ENCODE measurements around the gene GRIK1. TPM values are rescaled to one million over a fixed set of nuclear protein-coding genes. Genes with fewer than 3 reads are reported as not detected.

GRIK1 gene
- total RNA-seq, 1 experiment from 2014 or later = not detected

DNA sequence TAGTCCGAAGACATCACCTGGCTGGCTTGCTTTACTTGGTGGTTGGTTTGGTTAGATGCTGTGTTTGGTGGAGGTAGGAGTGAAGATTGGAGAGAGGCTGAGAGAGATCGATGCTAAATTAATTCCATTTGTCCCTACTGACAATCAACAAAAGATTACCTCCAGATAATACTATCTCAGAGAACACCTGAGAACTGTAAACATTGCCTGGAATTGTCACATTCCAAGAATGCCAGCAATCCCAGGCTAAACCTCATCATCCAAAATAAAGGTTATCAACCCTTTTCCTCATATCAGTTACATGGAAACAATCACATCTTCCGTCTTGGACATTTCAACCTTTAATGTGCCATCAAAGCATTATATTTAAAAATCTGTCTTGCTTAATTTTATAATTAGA, 141.0 kb downstream of the GRIK1 start:
- peak in 1 of 2 experiments; percentile 8 for DNase-seq
- H3K9me3 Mint-ChIP-seq (ENCODE audit: unreplicated experiment) = peaks cover 10% of the 10 kb centered on the region
- Histone ChIP-seq H3K36me3 (ENCODE audit: control insufficient read depth, insufficient read depth, low read length) (no peaks in the 10 kb centered on the region), H3K27me3 (replicated peaks; ENCODE audit: control insufficient read depth, insufficient read depth, low read length) (no peaks in the 10 kb centered on the region), H3K4me3 (ENCODE audit: low read depth, low read length) (no peak overlapping the region), H3K9me3 (no peaks in the 10 kb centered on the region), H3K4me1 (peaks cover 13% of the 10 kb centered on the region)
- no TSS peak for BruUV-seq (replicated peaks)
- peaks cover 11% of the 10 kb centered on the region for H3K27me3 Mint-ChIP-seq (ENCODE audit: insufficient read depth, unreplicated experiment)
- intact Hi-C loops (cut with micrococcal nuclease; ENCODE audit: unreplicated experiment) = no loop called here
- H3K36me3 Mint-ChIP-seq (ENCODE audit: insufficient read depth, unreplicated experiment) = no peaks in the 10 kb centered on the region
- TF ChIP-seq, protein P1, sequence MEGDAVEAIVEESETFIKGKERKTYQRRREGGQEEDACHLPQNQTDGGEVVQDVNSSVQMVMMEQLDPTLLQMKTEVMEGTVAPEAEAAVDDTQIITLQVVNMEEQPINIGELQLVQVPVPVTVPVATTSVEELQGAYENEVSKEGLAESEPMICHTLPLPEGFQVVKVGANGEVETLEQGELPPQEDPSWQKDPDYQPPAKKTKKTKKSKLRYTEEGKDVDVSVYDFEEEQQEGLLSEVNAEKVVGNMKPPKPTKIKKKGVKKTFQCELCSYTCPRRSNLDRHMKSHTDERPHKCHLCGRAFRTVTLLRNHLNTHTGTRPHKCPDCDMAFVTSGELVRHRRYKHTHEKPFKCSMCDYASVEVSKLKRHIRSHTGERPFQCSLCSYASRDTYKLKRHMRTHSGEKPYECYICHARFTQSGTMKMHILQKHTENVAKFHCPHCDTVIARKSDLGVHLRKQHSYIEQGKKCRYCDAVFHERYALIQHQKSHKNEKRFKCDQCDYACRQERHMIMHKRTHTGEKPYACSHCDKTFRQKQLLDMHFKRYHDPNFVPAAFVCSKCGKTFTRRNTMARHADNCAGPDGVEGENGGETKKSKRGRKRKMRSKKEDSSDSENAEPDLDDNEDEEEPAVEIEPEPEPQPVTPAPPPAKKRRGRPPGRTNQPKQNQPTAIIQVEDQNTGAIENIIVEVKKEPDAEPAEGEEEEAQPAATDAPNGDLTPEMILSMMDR (IDR thresholded peaks at IDR 0.05; ENCODE audit: insufficient read depth in 1 of 2, low read depth in 1 of 2, low read length in 1 of 2, severe bottlenecking in 1 of 2, unreplicated experiment in 1 of 2) = no peak
- H3K4me3 Mint-ChIP-seq (ENCODE audit: unreplicated experiment) = no peak overlapping the region
- ChIA-PET CTCF (no interaction called here), POLR2A (no interaction called here)
- H3K4me1 Mint-ChIP-seq (ENCODE audit: low read depth, unreplicated experiment) = peaks cover 18% of the 10 kb centered on the region
- no peak overlapping the region for H3K27ac Mint-ChIP-seq (ENCODE audit: unreplicated experiment)

DNA sequence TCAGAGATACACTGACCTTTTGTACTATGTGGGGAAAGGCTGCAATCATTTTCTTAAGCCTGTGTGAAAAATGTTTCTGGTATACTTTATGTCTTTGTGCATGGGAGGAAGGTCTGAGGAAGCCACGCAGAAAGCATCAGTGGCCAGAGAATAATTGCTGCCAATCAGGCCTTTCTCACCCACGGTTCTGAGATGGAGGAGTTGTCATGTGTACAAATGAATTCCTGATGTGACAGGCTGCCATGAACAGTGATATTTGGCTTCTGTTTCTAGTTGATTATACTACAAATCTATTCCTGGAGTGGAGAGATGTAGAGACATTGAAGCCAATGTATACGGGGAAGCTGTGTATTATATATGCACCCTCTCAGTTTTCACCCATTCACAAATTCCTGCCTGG, 142.6 kb downstream of the GRIK1 start:
- Mint-ChIP-seq H3K4me1 (ENCODE audit: low read depth, unreplicated experiment) (peaks cover 18% of the 10 kb centered on the region), H3K27ac (ENCODE audit: unreplicated experiment) (no peak overlapping the region), H3K27me3 (ENCODE audit: insufficient read depth, unreplicated experiment) (peaks cover 7% of the 10 kb centered on the region), H3K36me3 (ENCODE audit: insufficient read depth, unreplicated experiment) (no peaks in the 10 kb centered on the region), H3K9me3 (ENCODE audit: unreplicated experiment) (peaks cover 10% of the 10 kb centered on the region), H3K4me3 (ENCODE audit: unreplicated experiment) (no peak overlapping the region)
- BruUV-seq (replicated peaks) = no TSS peak
- H3K4me1 ChIP-seq = peaks cover 13% of the 10 kb centered on the region
- ChIA-PET CTCF (interaction anchor here (0.6 kb wide), 1 partner anchor 72 kb away, joined by 5 read pairs; no protein-coding TSS in a partner anchor), POLR2A (no interaction called here)
- no peaks in the 10 kb centered on the region for H3K36me3 ChIP-seq (ENCODE audit: control insufficient read depth, insufficient read depth, low read length)
- TF ChIP-seq, protein P1 (IDR thresholded peaks at IDR 0.05; ENCODE audit: insufficient read depth in 1 of 2, low read depth in 1 of 2, low read length in 1 of 2, severe bottlenecking in 1 of 2, unreplicated experiment in 1 of 2) = no peak
- no peak for DNase-seq
- H3K27me3 ChIP-seq (replicated peaks; ENCODE audit: control insufficient read depth, insufficient read depth, low read length) = no peaks in the 10 kb centered on the region
- no peak overlapping the region for H3K4me3 ChIP-seq (ENCODE audit: low read depth, low read length)
- intact Hi-C loops (cut with micrococcal nuclease; ENCODE audit: unreplicated experiment) = no loop called here
- H3K9me3 ChIP-seq = no peaks in the 10 kb centered on the region

DNA sequence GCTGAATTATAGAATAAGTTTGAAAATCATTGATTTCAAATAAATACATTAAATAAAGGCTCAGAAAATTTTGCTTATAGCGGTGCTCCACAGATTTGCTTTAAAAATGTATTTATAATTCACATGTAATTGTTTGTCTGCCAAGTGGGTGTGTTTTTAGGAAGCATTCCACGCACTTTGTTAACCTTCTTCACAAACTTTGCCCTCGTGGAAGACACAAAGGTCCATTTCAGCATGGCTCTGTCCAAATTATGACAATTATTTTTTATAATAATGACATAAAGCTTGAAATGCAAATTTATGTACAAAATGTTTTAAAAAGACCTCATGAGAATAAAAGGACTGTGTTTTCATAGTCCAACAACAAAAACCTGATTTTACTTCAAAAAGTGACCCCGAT, 146.1 kb downstream of the GRIK1 start:
- Histone ChIP-seq H3K27me3 (replicated peaks; ENCODE audit: control insufficient read depth, insufficient read depth, low read length) (no peaks in the 10 kb centered on the region), H3K36me3 (ENCODE audit: control insufficient read depth, insufficient read depth, low read length) (no peaks in the 10 kb centered on the region), H3K9me3 (no peaks in the 10 kb centered on the region), H3K4me1 (peaks cover 5% of the 10 kb centered on the region; the same call in 1 of the 2 replicates), H3K4me3 (ENCODE audit: low read depth, low read length) (no peak overlapping the region)
- H3K36me3 Mint-ChIP-seq (ENCODE audit: insufficient read depth, unreplicated experiment) = no peaks in the 10 kb centered on the region
- H3K27me3 Mint-ChIP-seq (ENCODE audit: insufficient read depth, unreplicated experiment) = peaks cover 13% of the 10 kb centered on the region
- H3K4me1 Mint-ChIP-seq (ENCODE audit: low read depth, unreplicated experiment) = peaks cover 12% of the 10 kb centered on the region
- intact Hi-C loops (cut with micrococcal nuclease; ENCODE audit: unreplicated experiment) = no loop called here
- CTCF ChIA-PET = no interaction called here
- no TSS peak for BruUV-seq (replicated peaks)
- H3K9me3 Mint-ChIP-seq (ENCODE audit: unreplicated experiment) = no peaks in the 10 kb centered on the region
- TF ChIP-seq, protein P1 (IDR thresholded peaks at IDR 0.05; ENCODE audit: insufficient read depth in 1 of 2, low read depth in 1 of 2, low read length in 1 of 2, severe bottlenecking in 1 of 2, unreplicated experiment in 1 of 2) = no peak
- no peak for DNase-seq
- H3K4me3 Mint-ChIP-seq (ENCODE audit: unreplicated experiment) = no peak overlapping the region
- POLR2A ChIA-PET = no interaction called here
- no peak overlapping the region for H3K27ac Mint-ChIP-seq (ENCODE audit: unreplicated experiment)

Measured in Caco-2 (cell line).